WTC11 (cell line): ENCODE results near the gene PSMD6. TPM values are rescaled to one million over a fixed set of nuclear protein-coding genes. Genes with fewer than 3 reads are reported as not detected.

Experiments
- ATAC-seq: fragments of 200-7000 bp; cut with Tn5 transposase; 2 replicates; pipeline ENCODE4 v1.10.0; 2021; ENCODE audit warnings: mild to moderate bottlenecking, moderate library complexity
- CTCF ChIA-PET: fragments of 300-600 bp; sonication (Branson Sonifier 250); formaldehyde crosslinking; loops from one replicate; lab custom pipeline; 2021; ENCODE audit warnings: antibody characterized with exemption; lab: Charles Lee
- POLR2A ChIA-PET: fragments of 350-600 bp; sonication (Branson Sonifier 250); formaldehyde crosslinking; loops from one replicate; lab custom pipeline; 2021; ENCODE audit warnings: antibody characterized with exemption; lab: Charles Lee
- DNase-seq: peaks from one replicate; pipeline ENCODE4 v3.0.0; 2021; ENCODE audit warnings: low spot score
- H3K27ac Mint-ChIP-seq: 2 replicates; pipeline ENCODE4 v1.8.0; 2021; ENCODE audit warnings: mixed read lengths
- H3K27me3 Mint-ChIP-seq: 2 replicates; pipeline ENCODE4 v1.8.0; 2021; ENCODE audit warnings: low read depth, mild to moderate bottlenecking, moderate library complexity, mixed read lengths
- H3K36me3 Mint-ChIP-seq: 2 replicates; pipeline ENCODE4 v1.8.0; 2021; ENCODE audit warnings: mixed read lengths
- H3K4me1 Mint-ChIP-seq: 2 replicates; pipeline ENCODE4 v1.8.0; 2022; ENCODE audit warnings: mixed read lengths
- H3K4me3 Mint-ChIP-seq: 2 replicates; pipeline ENCODE4 v1.8.0; 2021; ENCODE audit warnings: mild to moderate bottlenecking, moderate library complexity, mixed read lengths
- H3K9me3 Mint-ChIP-seq: 2 replicates; pipeline ENCODE4 v1.8.0; 2021; ENCODE audit warnings: mixed read lengths
- ATF2 ChIP-seq: sonication (generic); formaldehyde crosslinking; IDR thresholded peaks from 2 replicates; pipeline ENCODE4 v1.8.1; 2022; ENCODE audit warnings: low read depth, missing genetic modification reagents, borderline replicate concordance
- CDX4 ChIP-seq: fragments of 250-450 bp; sonication (Bioruptor Pico); IDR thresholded peaks from 2 replicates; pipeline ENCODE4 v1.9.0; 2021; ENCODE audit warnings: moderate library complexity, mild to moderate bottlenecking, inconsistent platforms, borderline replicate concordance
- CREM ChIP-seq: sonication (generic); formaldehyde crosslinking; IDR thresholded peaks from 2 replicates; pipeline ENCODE4 v1.8.1; 2022; ENCODE audit warnings: mild to moderate bottlenecking, missing genetic modification reagents, moderate library complexity
- CTCF ChIP-seq: fragments of 200-600 bp; IDR thresholded peaks from 2 replicates; pipeline ENCODE4 v1.8.0; 2022; ENCODE audit warnings: antibody characterized with exemption
- ELF4 ChIP-seq: sonication (generic); formaldehyde crosslinking; IDR thresholded peaks from 2 replicates; pipeline ENCODE4 v1.8.1; 2022; ENCODE audit warnings: low read depth, mild to moderate bottlenecking, moderate library complexity, missing genetic modification reagents
- FOXJ3 ChIP-seq: sonication (generic); formaldehyde crosslinking; IDR thresholded peaks from 2 replicates; pipeline ENCODE4 v1.9.0; 2021; ENCODE audit warnings: missing genetic modification reagents, mild to moderate bottlenecking, borderline replicate concordance
- FOXK1 ChIP-seq: sonication (generic); formaldehyde crosslinking; IDR thresholded peaks from 2 replicates; pipeline ENCODE4 v1.8.0; 2022; ENCODE audit warnings: mild to moderate bottlenecking, moderate library complexity, missing genetic modification reagents
- FOXP1 ChIP-seq: sonication (generic); formaldehyde crosslinking; IDR thresholded peaks from 2 replicates; pipeline ENCODE4 v1.8.0; 2022; ENCODE audit warnings: missing genetic modification reagents, mild to moderate bottlenecking, moderate library complexity, borderline replicate concordance
- HMGA2 ChIP-seq: fragments of 250-450 bp; sonication (Bioruptor Pico); IDR thresholded peaks from 2 replicates; pipeline ENCODE4 v1.4.0; 2021; ENCODE audit warnings: mild to moderate bottlenecking, moderate library complexity
- HMGXB4 ChIP-seq: sonication (generic); formaldehyde crosslinking; IDR thresholded peaks from 2 replicates; pipeline ENCODE4 v1.8.1; 2023; ENCODE audit warnings: mild to moderate bottlenecking, moderate library complexity, missing genetic modification reagents
- IRF1 ChIP-seq: sonication (generic); formaldehyde crosslinking; IDR thresholded peaks from 2 replicates; pipeline ENCODE4 v1.8.0; 2023; ENCODE audit warnings: missing genetic modification reagents
- JAZF1 ChIP-seq: fragments of 250-450 bp; sonication (Bioruptor Pico); IDR thresholded peaks from 2 replicates; pipeline ENCODE4 v1.9.0; 2021; ENCODE audit warnings: moderate library complexity, mild to moderate bottlenecking, inconsistent platforms
- KAT7 ChIP-seq: sonication (generic); formaldehyde crosslinking; IDR thresholded peaks from 2 replicates; pipeline ENCODE4 v1.8.1; 2023; ENCODE audit warnings: missing genetic modification reagents, mild to moderate bottlenecking, borderline replicate concordance
- MXD4 ChIP-seq: fragments of 250-450 bp; sonication (Bioruptor Pico); IDR thresholded peaks from 2 replicates; pipeline ENCODE4 v1.8.0; 2021; ENCODE audit warnings: mild to moderate bottlenecking, moderate library complexity, borderline replicate concordance
- PRDM15 ChIP-seq: sonication (generic); formaldehyde crosslinking; IDR thresholded peaks from 2 replicates; pipeline ENCODE4 v1.8.0; 2022; ENCODE audit warnings: missing genetic modification reagents
- PRRX2 ChIP-seq: fragments of 250-450 bp; sonication (Bioruptor Pico); IDR thresholded peaks from 2 replicates; pipeline ENCODE4 v1.8.0; 2021; ENCODE audit warnings: mild to moderate bottlenecking
- RELA ChIP-seq: sonication (generic); formaldehyde crosslinking; IDR thresholded peaks from 2 replicates; pipeline ENCODE4 v1.8.1; 2022; ENCODE audit warnings: missing genetic modification reagents, mild to moderate bottlenecking, borderline replicate concordance
- SP1 ChIP-seq: sonication (generic); formaldehyde crosslinking; conservative IDR thresholded peaks from 2 replicates; pipeline ENCODE4 v1.8.1; 2022; ENCODE audit warnings: missing genetic modification reagents
- ZNF121 ChIP-seq: sonication (generic); formaldehyde crosslinking; IDR thresholded peaks from 2 replicates; pipeline ENCODE4 v1.8.0; 2023; ENCODE audit warnings: missing genetic modification reagents
- ZNF396 ChIP-seq: fragments of 250-450 bp; sonication (Bioruptor Pico); IDR thresholded peaks from 2 replicates; pipeline ENCODE4 v1.8.0; 2021; ENCODE audit warnings: mild to moderate bottlenecking, moderate library complexity, borderline replicate concordance
- ZNF532 ChIP-seq: fragments of 250-450 bp; sonication (Bioruptor Pico); IDR thresholded peaks from 2 replicates; pipeline ENCODE4 v1.9.0; 2021; ENCODE audit warnings: mild to moderate bottlenecking, borderline replicate concordance
- total RNA-seq: library from RNA; stranded (reverse); gene quantifications from 3 replicates; pipeline ENCODE4 v1.2.3, GENCODE V29; 2021

Gene PSMD6
- total RNA-seq, 1 experiment from 2014 or later: 105 TPM

GRCh38 chr3:63986146-63986545 lies 37.1 kb downstream of the PSMD6 start (continued):
- TF ChIP-seq PRDM15 (no peak), ELF4 (CRISPR knock-in tag) (no peak), PRRX2 (CRISPR knock-in tag) (no peak), ATF2 (CRISPR knock-in tag) (no peak), RELA (CRISPR knock-in tag) (no peak), HMGA2 (CRISPR knock-in tag) (no peak), ZNF121 (no peak), FOXJ3 (no peak), SP1 (no peak), IRF1 (no peak)
- TF ChIP-seq, all 79 proteins: peak for 0

- H3K4me1 Mint-ChIP-seq: no peaks in the 10 kb centered on the region
- no peak overlapping the region for H3K4me3 Mint-ChIP-seq
- H3K27ac Mint-ChIP-seq: no peak overlapping the region
- ChIA-PET CTCF (no interaction called here), POLR2A (no interaction called here)
- H3K27me3 Mint-ChIP-seq: no peaks in the 10 kb centered on the region
- ATAC-seq (no peak), DNase-seq (no peak)
- H3K9me3 Mint-ChIP-seq: no peaks in the 10 kb centered on the region
- H3K36me3 Mint-ChIP-seq: peaks cover 23% of the 10 kb centered on the region
- TF ChIP-seq FOXK1: no peak
- TF ChIP-seq ZNF532: no peak
- TF ChIP-seq FOXP1: no peak
- no peak for TF ChIP-seq JAZF1 (CRISPR knock-in tag)
- no peak for TF ChIP-seq KAT7 (CRISPR knock-in tag)
- no peak for TF ChIP-seq HMGXB4 (CRISPR knock-in tag)
- no peak for TF ChIP-seq CTCF
- no peak for TF ChIP-seq ZNF396
- TF ChIP-seq CDX4: no peak
- no peak for TF ChIP-seq CREM
- TF ChIP-seq MXD4 (CRISPR knock-in tag): no peak
Observed at GRCh38 chr3:63984391-63984790, 38.9 kb downstream of the PSMD6 start.
